Endometrial microvascular endothelial cells (primary cell): ENCODE data around the gene ZIC1. TPM values are rescaled to one million over a fixed set of nuclear protein-coding genes. Genes with fewer than 3 reads are reported as not detected.

Source experiments
- in situ Hi-C: cut with HindIII; loops from 2 replicates; pipeline ENCODE4 v1.10.0; 2017; ENCODE audit warnings: low sequenced_read_pairs, low pct_unique_long_range_greater_than_20kb; ENCODE audit errors: inconsistent ontology term
- total RNA-seq: library from RNA; depleted of rRNA; stranded (reverse); fragments of >200 nt; gene quantifications from one replicate; pipeline ENCODE4 v1.2.3, GENCODE V29; 2015; ENCODE audit errors: inconsistent ontology term

Gene ZIC1
- total RNA-seq, 1 donor from 2014 or later: not detected

GRCh38 chr3:147377412-147378367 lies 31.5 kb upstream of the ZIC1 start:
- in situ Hi-C loops: no loop called here

GRCh38 chr3:147379651-147380050 lies 29.5 kb upstream of the ZIC1 start:
- in situ Hi-C loops: no loop called here

- in situ Hi-C loops: no loop called here
Measured at GRCh38 chr3:147380387-147380951, 28.7 kb upstream of the ZIC1 start.

DNA sequence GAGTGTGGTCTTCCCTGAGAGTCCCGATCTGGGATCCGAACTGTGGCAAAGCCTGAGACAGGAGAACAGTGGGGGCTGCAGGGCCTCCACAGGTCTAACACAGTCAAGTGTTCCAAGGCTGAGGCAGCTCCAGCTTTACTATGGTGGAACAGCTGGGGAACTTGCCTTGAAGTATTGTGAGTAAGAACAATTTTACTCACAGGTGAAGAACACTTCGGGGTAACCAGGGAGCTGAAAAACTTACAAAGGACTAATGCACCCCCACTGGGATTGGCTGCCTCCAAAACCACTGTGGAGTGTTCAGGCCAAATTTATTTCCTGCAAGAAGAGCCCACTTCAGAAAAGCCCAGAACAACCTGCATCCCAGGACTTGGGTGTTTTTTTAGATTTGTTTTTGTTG lies 28.2 kb upstream of the ZIC1 start:
- in situ Hi-C loops: no loop called here

- in situ Hi-C loops: no loop called here
Measured at GRCh38 chr3:147381596-147381995, 27.6 kb upstream of the ZIC1 start.

- in situ Hi-C loops: no loop called here
Measured at GRCh38 chr3:147383617-147384016, 25.5 kb upstream of the ZIC1 start.

- in situ Hi-C loops: no loop called here
Measured at GRCh38 chr3:147384210-147385058, 24.7 kb upstream of the ZIC1 start.

DNA sequence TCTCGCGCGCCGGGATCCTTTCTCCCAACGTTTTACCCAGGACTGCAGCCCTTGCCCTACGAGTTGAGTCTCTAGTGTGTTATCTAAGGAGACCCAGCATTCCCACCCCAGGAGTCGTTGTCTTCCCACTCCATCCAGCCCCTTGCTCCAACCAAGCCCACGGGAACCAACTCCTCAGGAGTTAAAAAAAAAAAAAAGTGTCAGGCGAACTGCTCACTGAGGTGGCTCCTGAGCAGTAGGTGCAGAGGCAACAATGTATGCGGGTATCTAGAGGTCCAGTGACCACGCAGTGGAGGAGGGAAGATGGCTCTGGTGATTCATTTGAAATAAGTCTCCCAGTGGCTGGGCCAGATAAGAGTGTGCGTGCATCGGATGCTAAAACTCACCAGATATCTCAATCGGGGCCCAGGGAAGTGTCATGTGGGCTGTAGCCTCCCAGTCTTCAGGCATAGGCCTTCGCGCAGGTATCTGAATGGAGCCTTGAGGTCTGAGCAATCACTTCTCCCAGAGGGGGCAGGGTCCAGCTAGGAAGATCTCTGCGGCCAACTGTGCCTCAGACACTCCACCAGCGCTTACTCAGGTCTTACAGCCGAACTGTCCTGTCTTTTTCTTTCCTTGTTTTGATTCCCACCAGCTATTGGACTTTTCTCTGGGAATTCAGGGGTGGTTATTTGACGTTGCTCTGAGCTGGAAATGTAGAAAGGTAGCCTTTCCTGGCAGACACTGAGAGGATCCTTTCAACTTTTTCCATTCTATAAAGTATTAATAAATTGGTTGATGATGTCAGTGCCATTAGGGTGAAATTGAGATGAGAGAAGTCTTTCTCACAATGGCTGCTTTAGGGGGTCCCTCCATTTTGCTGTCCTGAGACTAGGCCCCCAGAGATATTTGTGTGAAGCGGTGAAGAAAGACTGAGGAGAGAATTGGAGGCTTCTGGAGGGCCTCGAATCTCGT lies 23.8 kb upstream of the ZIC1 start:
- in situ Hi-C loops: no loop called here

DNA sequence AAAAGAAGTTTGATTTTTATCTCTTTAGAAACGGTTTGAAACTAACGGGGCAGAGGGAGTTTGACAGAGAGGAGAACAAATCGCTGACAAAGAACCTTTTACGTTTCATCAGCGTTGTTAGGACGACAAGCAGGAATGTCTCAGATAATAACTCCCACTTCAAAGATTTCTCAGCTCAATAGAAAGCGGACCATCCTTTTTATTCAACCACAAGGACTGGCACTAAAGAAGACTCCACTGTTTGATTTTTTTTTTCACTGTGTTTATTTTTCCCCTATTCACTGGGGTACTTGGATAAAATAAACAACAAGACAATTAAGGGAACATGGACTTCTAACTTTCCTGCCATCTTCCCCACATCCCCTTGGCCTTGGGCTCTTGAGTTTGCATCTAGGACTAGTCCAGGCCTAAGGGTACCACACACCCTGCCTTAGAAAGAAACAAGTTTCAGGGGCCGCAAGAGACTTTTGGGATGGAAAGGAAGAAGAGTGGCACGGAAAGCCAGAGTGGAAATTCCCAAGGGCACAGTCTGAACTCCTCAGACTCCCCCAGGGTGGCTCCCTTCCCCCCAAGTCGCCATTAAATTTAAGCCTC lies 21.8 kb upstream of the ZIC1 start:
- in situ Hi-C loops: no loop called here

DNA sequence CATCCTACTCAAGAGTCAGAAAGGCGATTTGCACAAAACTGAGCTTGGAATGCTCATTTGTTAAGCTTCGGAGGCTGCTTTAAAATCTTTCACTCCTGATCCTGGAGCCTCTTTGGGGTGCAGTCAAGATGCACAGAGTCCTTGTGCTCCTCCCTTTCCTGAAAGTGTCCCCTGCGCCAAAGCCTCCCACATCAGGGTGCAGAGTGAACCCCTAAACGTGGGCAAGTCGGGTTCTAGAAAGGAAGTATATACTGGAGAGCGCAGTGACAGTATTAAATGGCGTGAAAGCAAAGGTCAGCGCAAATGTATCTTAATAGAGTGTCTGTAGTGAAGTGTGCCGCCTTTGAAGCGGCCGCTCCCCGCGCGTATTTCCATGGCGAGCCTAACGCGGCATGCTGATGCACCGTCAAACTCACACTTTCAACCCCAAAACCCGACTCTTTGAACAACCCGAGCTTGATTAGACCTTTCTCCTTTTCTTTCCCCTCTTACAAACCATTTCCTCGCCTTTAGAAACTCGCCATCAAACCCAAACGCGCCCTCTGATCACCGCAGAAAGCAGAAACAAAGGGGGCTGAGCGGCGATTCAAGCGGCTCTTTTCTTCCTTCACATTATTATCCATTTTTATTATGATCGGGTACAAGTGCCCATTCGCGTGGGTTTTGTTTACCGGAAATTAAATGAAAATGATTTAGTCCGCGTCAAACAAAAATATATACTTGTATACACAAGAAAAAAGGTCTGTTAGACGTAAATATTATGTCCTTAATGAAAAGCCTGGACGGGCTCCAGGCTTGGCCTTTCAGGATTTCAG lies 21.1 kb upstream of the ZIC1 start:
- in situ Hi-C loops: no loop called here

GRCh38 chr3:147388700-147389580 lies 20.2 kb upstream of the ZIC1 start:
- in situ Hi-C loops: no loop called here

DNA sequence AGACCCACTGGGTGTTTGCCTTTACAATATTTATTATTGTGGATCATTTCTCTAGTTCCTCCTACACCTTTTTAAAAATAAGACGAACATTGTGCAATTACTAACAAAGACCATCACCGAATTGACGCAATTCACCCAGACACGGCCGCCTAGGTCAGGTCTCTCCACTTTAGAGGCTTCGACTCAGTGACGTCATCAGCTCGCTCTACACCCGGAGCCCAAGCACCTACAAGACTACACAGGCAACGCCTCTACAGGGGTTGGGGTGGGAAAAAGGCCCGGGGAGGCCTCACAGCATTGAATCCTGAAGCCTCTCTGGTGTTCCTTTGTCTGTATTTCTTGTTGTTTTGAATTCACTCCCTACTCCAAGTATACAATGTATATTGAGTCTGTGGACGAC lies 19.4 kb upstream of the ZIC1 start:
- in situ Hi-C loops: no loop called here

- in situ Hi-C loops: no loop called here
Measured at GRCh38 chr3:147390589-147391569, 18.3 kb upstream of the ZIC1 start.

GRCh38 chr3:147391781-147392624 lies 17.2 kb upstream of the ZIC1 start:
- in situ Hi-C loops: no loop called here

GRCh38 chr3:147392625-147392946 lies 16.6 kb upstream of the ZIC1 start:
- in situ Hi-C loops: no loop called here
